Hematopoietic multipotent progenitor cell treated with erythropoietin and hydrocortisone succinate and interleukin-3 and kit ligand, for 17 days (in vitro differentiated cells): ENCODE results near the gene DCAKD.
"Not testable (repeated sequence)": the region's sequence is repeated elsewhere in the genome, so short reads cannot be mapped to it uniquely, and the experiment has no call there.

ENCODE experiments used
- DNase-seq: peaks from one replicate; pipeline ENCODE4 v3.0.0-alpha.2; 2015; ENCODE audit warnings: low spot score

The DCAKD gene

GRCh38 chr17:45063198-45063597 is 11.8 kb upstream of the DCAKD start:
- DNase-seq, result no peak

GRCh38 chr17:45061606-45062205 is 10.3 kb upstream of the DCAKD start:
- DNase-seq, result no peak

- peak; percentile 99 for DNase-seq
Observed at GRCh38 chr17:45060797-45061605, 9.6 kb upstream of the DCAKD start, which contains the start of gene NMT1. Gene NMT1 (plus strand): TSS chr17:45061317. CDS start chr17:45061330, 13 bp downstream.

- no peak for DNase-seq
Observed at GRCh38 chr17:45060382-45060796, 9.0 kb upstream of the DCAKD start.

- DNase-seq, result peak; percentile 44
Observed at GRCh38 chr17:45052052-45052772, 780 bp upstream of the DCAKD start.

- not testable (repeated sequence) for DNase-seq
Observed at GRCh38 chr17:45051720-45052051, 254 bp upstream of the DCAKD start.

DNA sequence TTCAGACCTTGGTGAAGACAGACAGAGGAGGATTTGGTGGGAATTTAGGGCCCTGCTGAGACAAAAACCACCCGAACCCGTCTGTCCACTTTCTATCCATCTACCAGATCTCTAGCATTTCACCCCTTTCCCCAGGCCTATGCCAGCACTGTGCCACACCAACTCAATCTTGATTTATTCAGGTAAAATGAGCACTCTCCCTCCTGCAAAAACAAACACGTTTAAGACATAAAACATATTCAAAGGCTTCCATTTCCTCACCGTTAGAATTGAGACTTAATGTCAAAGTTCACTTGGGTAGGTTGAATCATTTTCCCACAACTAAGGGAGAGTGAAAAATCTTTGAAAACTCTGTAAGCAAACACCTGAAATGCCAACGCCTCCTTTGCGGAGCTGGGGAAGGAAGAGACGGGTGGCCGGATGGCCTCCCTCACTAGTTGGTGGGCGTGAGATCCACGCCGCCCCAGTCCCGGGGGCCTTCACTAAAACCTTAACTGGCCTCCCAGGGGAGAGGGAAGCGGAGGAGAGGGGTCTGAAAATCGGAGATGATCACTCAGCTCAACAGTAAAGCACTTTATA is 862 bp downstream of the DCAKD start:
- DNase-seq, result no peak

DNA sequence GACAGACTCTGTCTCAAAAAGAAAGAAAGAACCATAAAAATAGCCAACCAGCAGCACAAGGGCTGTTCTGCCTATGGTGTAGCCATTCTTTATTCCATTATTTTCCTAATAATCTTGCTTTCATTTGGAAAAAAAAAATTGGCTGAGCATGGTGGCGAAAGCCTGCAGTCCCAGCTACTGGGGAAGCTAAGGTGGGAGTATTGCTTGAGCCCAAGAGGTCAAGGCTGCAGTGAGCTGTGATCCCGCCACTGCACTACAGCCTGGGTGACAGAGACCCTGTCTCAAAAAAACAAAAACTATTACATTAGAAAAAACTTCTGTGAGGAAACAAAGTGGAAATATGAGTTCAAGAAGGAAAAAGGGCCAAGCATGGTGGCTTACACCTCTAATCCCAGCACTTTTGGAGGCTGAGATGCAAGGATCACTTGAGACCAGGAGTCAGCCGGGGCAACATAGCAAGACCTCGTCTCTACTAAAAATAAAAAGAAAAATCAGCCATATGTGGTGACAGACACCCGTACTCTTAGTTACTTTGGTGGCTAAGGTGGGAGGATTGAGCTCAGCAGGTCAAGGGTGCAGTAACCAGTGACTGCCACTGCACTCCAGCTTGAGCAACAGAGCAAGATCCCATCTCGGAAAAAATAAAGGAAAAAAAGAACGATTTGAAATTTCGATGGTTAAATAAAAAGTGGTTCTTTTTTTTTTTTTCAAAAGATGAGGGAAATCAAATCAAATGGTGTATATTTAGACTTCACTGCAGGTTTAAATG is 2.5 kb downstream of the DCAKD start:
- DNase-seq, result no peak

DNA sequence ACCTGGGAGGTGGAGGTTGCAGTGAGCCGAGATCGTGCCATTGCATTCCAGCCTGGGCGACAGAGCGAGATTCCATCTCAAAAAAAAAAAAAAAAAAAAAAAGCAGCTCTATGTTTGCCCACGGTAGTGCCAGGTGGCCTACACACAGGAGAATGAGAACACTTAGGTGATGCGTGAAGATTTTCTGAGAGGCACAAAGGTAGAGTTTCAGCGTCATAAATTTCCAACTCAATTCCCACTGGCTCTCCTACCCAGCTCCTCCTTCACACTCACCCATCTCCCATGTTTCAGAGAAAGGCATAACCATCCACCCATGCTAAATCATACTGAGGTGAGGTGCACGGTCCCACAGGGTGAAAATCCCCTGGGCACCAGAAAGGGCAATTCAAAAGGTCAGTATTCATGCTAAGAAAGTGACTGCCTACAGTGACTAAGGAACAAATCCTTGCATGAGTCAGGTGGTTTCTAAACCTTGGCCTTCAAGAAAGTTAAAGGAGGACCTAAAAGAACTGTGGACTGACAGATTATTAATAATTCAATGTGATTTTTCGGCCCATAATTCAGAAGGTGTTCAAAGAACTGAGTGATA is 4.8 kb downstream of the DCAKD start:
- no peak for DNase-seq

DNA sequence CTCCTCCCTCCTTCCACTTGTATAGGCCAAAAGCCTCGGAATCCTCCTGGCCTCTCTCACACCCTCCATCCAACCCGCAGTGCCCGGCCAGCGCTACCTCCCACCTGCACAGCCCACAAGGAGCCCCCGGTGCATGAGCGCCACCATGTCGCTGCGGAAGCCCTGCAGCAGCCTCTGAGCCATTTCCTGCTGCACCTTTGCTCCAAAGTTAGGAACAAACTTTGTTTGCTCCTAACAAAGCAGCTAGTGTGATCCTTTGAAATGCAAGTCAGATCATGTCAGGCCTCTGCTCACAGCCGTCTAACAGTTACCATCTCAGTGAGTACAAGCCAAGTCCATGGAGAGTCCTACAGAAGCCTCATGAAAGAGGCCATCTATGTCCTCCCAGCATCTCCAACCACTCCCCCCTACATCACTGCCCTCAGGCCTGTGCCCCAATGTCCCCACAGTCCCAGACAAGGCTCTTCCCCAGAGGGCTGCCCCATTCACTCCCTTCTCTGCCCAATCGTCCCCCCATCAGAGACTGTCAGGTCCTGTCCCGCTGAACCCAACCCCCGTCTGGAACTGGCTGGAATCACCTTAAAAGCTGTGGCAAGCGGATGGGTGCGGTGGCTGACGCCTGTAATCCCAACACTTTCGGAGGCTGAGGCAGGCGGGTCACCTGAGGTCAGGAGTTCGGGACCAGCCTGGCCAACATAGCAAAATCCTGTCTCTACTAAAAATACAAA is 7.5 kb downstream of the DCAKD start:
- no peak for DNase-seq

DNA sequence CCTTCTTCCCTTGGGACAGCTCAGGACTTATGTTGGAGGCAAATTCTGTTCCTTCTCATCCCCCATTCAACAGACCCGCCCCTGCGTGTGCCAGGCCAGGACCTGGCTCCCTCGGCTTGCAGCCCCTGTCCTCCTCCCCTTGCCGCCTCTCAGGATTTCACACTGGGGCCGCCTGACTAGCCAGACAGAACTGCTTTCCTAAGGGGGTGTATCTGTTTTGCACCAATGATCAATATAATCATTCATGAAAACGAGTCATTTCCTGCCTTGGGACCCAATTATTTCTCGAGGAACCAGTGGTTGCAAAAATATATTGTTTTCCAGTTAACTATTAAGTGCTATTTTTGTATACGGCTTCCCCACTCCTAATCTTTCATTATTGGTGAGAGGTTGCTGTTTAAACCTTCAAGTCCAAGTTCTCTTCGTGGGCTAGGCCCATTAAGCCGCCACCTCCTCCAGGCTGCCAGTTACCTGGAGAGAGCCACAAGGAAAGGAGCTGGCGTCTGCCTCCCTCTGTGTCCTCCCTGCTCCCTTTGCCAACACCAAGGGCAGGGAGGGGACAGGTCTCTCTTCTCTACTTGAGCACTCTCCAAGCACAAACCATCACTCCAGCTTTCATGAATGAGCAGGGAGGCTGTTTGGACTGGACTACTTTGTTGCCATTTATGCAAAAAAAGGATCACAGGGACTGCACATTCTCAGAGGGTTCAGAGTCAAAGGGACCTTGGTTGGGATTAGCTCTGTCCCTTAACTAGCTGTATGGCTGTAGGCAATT is 8.9 kb downstream of the DCAKD start:
- DNase-seq, result no peak

DNA sequence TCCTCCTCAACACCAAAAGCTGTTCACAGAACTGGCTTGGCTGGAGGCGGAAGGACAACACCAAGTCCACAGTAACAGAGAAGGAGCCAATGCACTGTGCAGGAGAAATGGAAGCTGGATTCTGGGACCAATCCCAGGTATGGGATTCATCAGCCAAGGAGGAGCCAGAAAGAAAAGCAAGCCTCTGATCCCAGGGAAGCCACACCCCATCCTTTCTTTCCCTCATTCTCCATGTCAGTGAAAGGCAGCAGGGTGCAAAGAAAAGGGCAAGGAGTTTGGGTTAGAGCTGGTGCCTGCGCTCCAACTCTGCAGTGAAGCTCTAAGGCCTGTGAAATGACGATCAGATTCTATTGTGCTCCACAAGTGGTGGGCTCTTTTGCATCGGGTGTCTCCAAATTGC is 11.0 kb downstream of the DCAKD start:
- DNase-seq, result no peak

DNA sequence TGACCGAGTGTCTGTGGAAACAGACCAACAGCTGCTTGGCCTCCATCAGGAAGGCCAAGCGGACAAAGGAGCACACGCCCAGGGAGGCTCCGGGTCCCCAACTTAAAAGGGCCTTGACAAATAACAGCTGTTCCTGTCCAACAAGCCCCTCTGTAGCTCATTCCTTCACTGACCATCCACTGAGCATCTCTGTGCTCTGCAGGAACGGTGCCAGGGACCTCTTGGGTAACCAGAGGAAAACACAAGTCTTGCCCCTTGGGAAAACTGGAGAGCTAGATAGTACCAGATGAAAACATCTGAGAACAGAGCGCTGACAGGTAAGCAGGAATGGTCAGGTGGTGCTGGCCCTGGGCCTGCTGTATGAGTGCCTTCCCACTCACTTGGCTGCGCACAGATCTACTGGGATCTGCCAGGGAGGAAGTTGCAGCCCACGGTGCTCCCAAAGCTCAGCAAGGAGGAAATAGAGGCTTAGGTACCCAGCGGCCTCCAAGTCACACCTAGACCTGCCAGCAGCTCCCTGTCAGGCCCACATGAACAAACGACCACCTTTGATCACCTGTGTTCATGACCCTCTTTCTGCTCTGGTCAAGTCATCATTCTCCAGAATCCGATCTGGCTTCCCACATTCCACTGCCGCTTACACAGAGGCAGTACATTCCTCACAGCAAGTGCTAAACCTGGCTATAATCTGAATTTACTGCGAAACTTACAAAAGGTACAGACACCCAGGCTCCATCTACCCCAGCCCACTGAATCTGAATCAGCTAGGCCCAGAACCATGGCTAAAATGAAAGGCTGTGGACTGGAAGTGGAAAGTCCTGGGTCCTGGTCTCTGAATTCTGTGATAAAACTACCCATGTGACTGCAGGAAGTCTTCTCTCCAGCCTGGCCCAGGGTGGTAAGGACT is 12.5 kb downstream of the DCAKD start:
- DNase-seq, result no peak

DNA sequence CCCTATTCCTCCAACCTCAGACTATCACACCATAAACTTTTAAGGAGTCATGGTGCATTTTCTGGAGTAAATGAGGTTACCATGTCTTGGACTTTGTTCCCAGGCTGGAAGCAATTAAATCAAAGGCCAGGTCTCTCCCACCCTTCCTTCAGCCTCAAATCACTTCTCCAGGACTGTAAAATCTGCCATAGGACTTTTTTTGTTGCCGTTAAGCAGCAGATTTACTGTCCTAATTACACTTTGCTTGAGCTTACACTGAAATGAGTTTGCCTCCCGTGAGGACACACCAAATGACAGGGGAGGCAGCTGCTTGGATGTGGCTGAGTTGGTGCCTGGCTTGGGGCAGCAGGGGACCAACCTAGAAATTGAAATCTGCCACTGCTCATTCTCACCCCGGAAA is 14.7 kb downstream of the DCAKD start:
- DNase-seq, result no peak

GRCh38 chr17:45035848-45036247 is 15.6 kb downstream of the DCAKD start:
- no peak for DNase-seq

- DNase-seq, result no peak
Observed at GRCh38 chr17:45034599-45034998, 16.8 kb downstream of the DCAKD start.

DNA sequence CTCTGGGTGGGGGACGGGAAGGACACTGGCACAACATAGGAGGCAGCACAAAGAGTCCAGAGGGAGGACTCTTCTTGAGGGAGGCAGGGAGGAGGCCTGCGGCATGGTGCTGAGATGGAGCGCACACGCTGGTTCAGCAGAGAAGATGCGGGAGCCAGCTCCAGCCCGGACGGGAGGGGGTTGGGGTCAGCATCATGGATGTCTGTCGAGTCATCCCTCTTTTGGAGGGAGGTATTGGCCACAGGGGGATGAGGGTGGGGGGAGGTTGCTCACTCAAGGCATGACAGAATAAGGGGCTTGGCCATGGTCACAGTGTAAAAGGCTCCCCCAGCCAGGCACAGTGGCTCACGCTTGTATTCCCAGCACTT is 19.3 kb downstream of the DCAKD start:
- DNase-seq, result no peak

DNA sequence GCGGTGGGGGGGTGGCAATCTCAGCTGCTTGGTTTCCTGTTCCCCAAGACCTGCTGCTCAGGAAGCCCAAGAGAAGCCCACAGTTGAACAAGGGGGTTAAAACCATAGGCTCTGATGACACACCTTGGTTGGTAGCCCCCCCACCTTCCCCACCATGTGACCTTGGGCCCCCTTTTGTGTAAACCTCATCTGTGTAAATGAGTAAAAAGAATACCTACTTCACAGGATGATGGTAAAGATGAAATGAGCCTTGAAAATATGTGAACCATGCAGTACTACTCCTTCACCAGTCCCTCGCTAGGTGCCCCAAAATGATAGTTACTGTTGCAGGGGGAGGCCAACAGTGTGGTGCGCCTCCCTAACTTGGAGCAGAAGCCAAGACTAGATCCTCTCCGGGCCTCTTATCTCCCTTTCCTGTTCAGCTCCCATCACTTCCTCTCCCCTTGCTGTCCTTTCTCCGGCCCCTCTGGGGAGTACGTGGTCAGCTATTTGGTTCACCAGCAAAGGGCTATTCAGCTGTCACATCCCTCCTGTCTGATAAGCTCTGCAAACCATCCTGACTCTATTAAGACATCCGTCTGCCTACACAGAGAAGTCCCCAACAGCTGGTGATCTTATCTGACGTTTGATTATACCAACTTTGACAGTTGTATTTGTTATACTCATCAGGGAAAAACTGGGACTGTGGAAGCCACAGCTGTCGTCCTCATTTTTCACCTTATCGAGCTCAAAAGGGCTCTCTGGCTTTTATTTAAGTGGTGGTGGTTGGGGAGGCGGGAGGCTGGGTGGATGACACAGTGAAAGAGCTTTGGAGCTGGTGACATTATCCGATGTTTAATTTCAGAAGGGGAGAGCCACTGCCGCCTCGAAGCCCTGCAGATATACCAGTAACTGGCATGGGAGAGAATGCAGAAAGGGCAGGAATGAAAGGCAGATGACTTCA is 19.9 kb downstream of the DCAKD start:
- DNase-seq, result no peak
